ENCODE measurements around the gene TMEM89.

Gene TMEM89

GRCh38 chr3:48571938-48572337 lies 49.6 kb downstream of the TMEM89 start:
- no peak for TF ChIP-seq CTCF (IDR thresholded peaks at IDR 0.05; ENCODE audit: low read depth, low read length, missing control alignments)
- no peak for DNase-seq (ENCODE audit: low read depth)
- in situ Hi-C loops (cut with HindIII; ENCODE audit: low sequenced_read_pairs) = no loop called here
- no peak overlapping the region for H3K4me3 ChIP-seq (ENCODE audit: low read depth, low read length)
